ENCODE measurements around the gene CBLB.

The CBLB gene

GRCh38 chr3:105832644-105833043 is 36.2 kb downstream of the CBLB start:
- Histone ChIP-seq H3K27ac (ENCODE audit: low read depth, low read length) (no peak overlapping the region), H3K9ac (ENCODE audit: low read depth, low read length) (no peak overlapping the region), H3K4me1 (ENCODE audit: control insufficient read depth, insufficient read depth, low read length) (peaks cover 23% of the 10 kb centered on the region), H3K27me3 (ENCODE audit: control insufficient read depth, insufficient read depth, low read length) (no peaks in the 10 kb centered on the region), H3K36me3 (ENCODE audit: control insufficient read depth, insufficient read depth, low read length) (no peaks in the 10 kb centered on the region), H3K4me3 (ENCODE audit: low read depth, low read length) (no peak overlapping the region), H3K9me3 (ENCODE audit: control insufficient read depth, insufficient read depth, low read length) (no peaks in the 10 kb centered on the region)

- Histone ChIP-seq H3K9me3 (ENCODE audit: control insufficient read depth, insufficient read depth, low read length) (no peaks in the 10 kb centered on the region), H3K4me3 (ENCODE audit: low read depth, low read length) (no peak overlapping the region)
Measured at GRCh38 chr3:105830836-105831235, 38.0 kb downstream of the CBLB start.

GRCh38 chr3:105829871-105830622 is 38.8 kb downstream of the CBLB start:
- peaks cover 11% of the 10 kb centered on the region for H3K4me1 ChIP-seq (ENCODE audit: control insufficient read depth, insufficient read depth, low read length)

More at GRCh38 chr3:105830836-105831235, 38.0 kb downstream of the CBLB start:
- Histone ChIP-seq H3K9ac (ENCODE audit: low read depth, low read length) (no peak overlapping the region), H3K27me3 (ENCODE audit: control insufficient read depth, insufficient read depth, low read length) (no peaks in the 10 kb centered on the region), H3K4me1 (ENCODE audit: control insufficient read depth, insufficient read depth, low read length) (peaks cover 15% of the 10 kb centered on the region), H3K27ac (ENCODE audit: low read depth, low read length) (no peak overlapping the region), H3K36me3 (ENCODE audit: control insufficient read depth, insufficient read depth, low read length) (no peaks in the 10 kb centered on the region)

GRCh38 chr3:105829229-105829628 is 39.6 kb downstream of the CBLB start:
- Histone ChIP-seq H3K9ac (ENCODE audit: low read depth, low read length) (no peak overlapping the region), H3K4me1 (ENCODE audit: control insufficient read depth, insufficient read depth, low read length) (peaks cover 11% of the 10 kb centered on the region), H3K36me3 (ENCODE audit: control insufficient read depth, insufficient read depth, low read length) (0 out of 2 replicates have a peak, but pooled peaks cover under 1% of the 10 kb centered on the region), H3K9me3 (ENCODE audit: control insufficient read depth, insufficient read depth, low read length) (no peaks in the 10 kb centered on the region), H3K4me3 (ENCODE audit: low read depth, low read length) (no peak overlapping the region), H3K27ac (ENCODE audit: low read depth, low read length) (no peak overlapping the region), H3K27me3 (ENCODE audit: control insufficient read depth, insufficient read depth, low read length) (no peaks in the 10 kb centered on the region)

More at GRCh38 chr3:105829871-105830622, 38.8 kb downstream of the CBLB start:
- peak overlapping the region; percentile 25; the same call in 1 of the 2 replicates for H3K9ac ChIP-seq (ENCODE audit: low read depth, low read length)
- H3K36me3 ChIP-seq (ENCODE audit: control insufficient read depth, insufficient read depth, low read length) = no peaks in the 10 kb centered on the region
- no peaks in the 10 kb centered on the region for H3K9me3 ChIP-seq (ENCODE audit: control insufficient read depth, insufficient read depth, low read length)
- H3K4me3 ChIP-seq (ENCODE audit: low read depth, low read length) = no peak overlapping the region
- no peaks in the 10 kb centered on the region for H3K27me3 ChIP-seq (ENCODE audit: control insufficient read depth, insufficient read depth, low read length)
- no peak overlapping the region for H3K27ac ChIP-seq (ENCODE audit: low read depth, low read length)

GRCh38 chr3:105828703-105829102 is 40.1 kb downstream of the CBLB start:
- H3K9me3 ChIP-seq (ENCODE audit: control insufficient read depth, insufficient read depth, low read length) = no peaks in the 10 kb centered on the region
- no peak overlapping the region for H3K9ac ChIP-seq (ENCODE audit: low read depth, low read length)
- peaks cover 4% of the 10 kb centered on the region; the same call in 1 of the 2 replicates for H3K36me3 ChIP-seq (ENCODE audit: control insufficient read depth, insufficient read depth, low read length)
- no peaks in the 10 kb centered on the region for H3K27me3 ChIP-seq (ENCODE audit: control insufficient read depth, insufficient read depth, low read length)
- no peak overlapping the region for H3K4me3 ChIP-seq (ENCODE audit: low read depth, low read length)
- H3K4me1 ChIP-seq (ENCODE audit: control insufficient read depth, insufficient read depth, low read length) = peaks cover 16% of the 10 kb centered on the region
- H3K27ac ChIP-seq (ENCODE audit: low read depth, low read length) = no peak overlapping the region

GRCh38 chr3:105827959-105828358 is 40.9 kb downstream of the CBLB start:
- Histone ChIP-seq H3K9ac (ENCODE audit: low read depth, low read length) (no peak overlapping the region), H3K9me3 (ENCODE audit: control insufficient read depth, insufficient read depth, low read length) (no peaks in the 10 kb centered on the region), H3K4me3 (ENCODE audit: low read depth, low read length) (no peak overlapping the region), H3K27ac (ENCODE audit: low read depth, low read length) (peak overlapping the region; percentile 11), H3K4me1 (ENCODE audit: control insufficient read depth, insufficient read depth, low read length) (peaks cover 19% of the 10 kb centered on the region), H3K27me3 (ENCODE audit: control insufficient read depth, insufficient read depth, low read length) (no peaks in the 10 kb centered on the region), H3K36me3 (ENCODE audit: control insufficient read depth, insufficient read depth, low read length) (peaks cover 4% of the 10 kb centered on the region; the same call in 1 of the 2 replicates)

- H3K4me1 ChIP-seq (ENCODE audit: control insufficient read depth, insufficient read depth, low read length) = peaks cover 19% of the 10 kb centered on the region
- no peaks in the 10 kb centered on the region for H3K9me3 ChIP-seq (ENCODE audit: control insufficient read depth, insufficient read depth, low read length)
- no peak overlapping the region for H3K27ac ChIP-seq (ENCODE audit: low read depth, low read length)
- H3K27me3 ChIP-seq (ENCODE audit: control insufficient read depth, insufficient read depth, low read length) = no peaks in the 10 kb centered on the region
- H3K4me3 ChIP-seq (ENCODE audit: low read depth, low read length) = no peak overlapping the region
- no peak overlapping the region for H3K9ac ChIP-seq (ENCODE audit: low read depth, low read length)
- H3K36me3 ChIP-seq (ENCODE audit: control insufficient read depth, insufficient read depth, low read length) = peaks cover 4% of the 10 kb centered on the region; the same call in 1 of the 2 replicates
Measured at GRCh38 chr3:105826778-105827634, 41.8 kb downstream of the CBLB start.

DNA sequence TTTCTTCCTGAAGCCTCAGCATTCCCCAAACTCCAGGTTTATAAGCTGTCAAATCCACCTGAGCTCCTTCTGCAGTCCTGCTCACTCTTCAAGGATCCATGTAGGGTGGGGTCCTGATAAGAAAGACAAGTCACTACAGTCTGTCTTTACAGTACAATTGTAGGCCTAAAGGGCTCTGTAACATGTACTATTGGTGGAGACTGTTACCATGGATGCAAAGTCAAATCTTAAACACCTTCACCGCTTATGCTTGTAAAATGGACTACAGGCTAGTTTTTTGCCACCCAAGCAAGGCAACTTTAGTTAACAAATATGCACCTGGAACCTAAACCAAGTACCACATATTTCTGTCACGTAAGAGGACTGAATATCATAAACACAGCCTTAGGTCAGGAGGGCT is 44.7 kb downstream of the CBLB start:
- Histone ChIP-seq H3K4me1 (ENCODE audit: control insufficient read depth, insufficient read depth, low read length) (peaks cover 25% of the 10 kb centered on the region), H3K9me3 (ENCODE audit: control insufficient read depth, insufficient read depth, low read length) (no peaks in the 10 kb centered on the region), H3K27ac (ENCODE audit: low read depth, low read length) (peak overlapping the region; percentile 68), H3K9ac (ENCODE audit: low read depth, low read length) (no peak overlapping the region), H3K27me3 (ENCODE audit: control insufficient read depth, insufficient read depth, low read length) (no peaks in the 10 kb centered on the region), H3K36me3 (ENCODE audit: control insufficient read depth, insufficient read depth, low read length) (peaks cover 4% of the 10 kb centered on the region; the same call in 1 of the 2 replicates), H3K4me3 (ENCODE audit: low read depth, low read length) (no peak overlapping the region)

DNA sequence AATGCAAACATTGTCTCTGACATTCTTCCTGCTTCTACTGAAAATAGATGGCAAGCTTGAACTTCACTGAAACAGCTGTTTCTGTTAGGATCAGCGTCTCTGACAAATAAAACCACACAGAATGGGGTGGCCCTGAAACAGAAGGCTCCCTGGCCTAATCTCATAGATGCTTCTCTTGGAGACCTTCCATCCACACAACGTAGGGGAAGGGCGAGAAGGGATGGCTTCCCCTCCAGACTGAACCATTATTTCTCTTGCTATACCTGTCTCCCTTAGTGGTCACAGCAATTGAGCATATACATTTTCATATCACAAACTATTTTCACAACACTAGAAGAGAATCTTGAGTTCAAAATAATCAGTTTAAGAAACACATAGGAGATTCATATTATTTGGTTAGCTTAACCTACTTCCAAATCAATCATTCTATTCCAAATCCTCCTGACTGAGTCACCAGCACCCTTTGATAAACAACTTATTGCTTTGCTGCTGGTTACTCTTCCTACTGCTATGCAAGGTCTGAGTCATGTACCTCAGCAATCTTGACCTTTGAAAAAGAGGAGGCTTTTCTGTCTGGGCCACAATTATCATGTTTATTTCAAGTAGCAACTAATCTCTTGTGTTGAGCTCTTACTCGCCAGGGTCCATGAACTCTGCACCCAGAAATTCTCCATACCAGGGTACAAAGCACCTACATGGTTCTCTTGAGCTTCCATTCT is 45.5 kb downstream of the CBLB start:
- Histone ChIP-seq H3K36me3 (ENCODE audit: control insufficient read depth, insufficient read depth, low read length) (peaks cover 4% of the 10 kb centered on the region; the same call in 1 of the 2 replicates), H3K27ac (ENCODE audit: low read depth, low read length) (peak overlapping the region; percentile 83), H3K27me3 (ENCODE audit: control insufficient read depth, insufficient read depth, low read length) (no peaks in the 10 kb centered on the region), H3K9ac (ENCODE audit: low read depth, low read length) (no peak overlapping the region), H3K4me1 (ENCODE audit: control insufficient read depth, insufficient read depth, low read length) (peaks cover 25% of the 10 kb centered on the region), H3K9me3 (ENCODE audit: control insufficient read depth, insufficient read depth, low read length) (no peaks in the 10 kb centered on the region), H3K4me3 (ENCODE audit: low read depth, low read length) (no peak overlapping the region)

GRCh38 chr3:105822171-105823123 is 46.4 kb downstream of the CBLB start:
- Histone ChIP-seq H3K4me1 (ENCODE audit: control insufficient read depth, insufficient read depth, low read length) (peaks cover 19% of the 10 kb centered on the region), H3K9ac (ENCODE audit: low read depth, low read length) (no peak overlapping the region), H3K27me3 (ENCODE audit: control insufficient read depth, insufficient read depth, low read length) (no peaks in the 10 kb centered on the region), H3K27ac (ENCODE audit: low read depth, low read length) (peak overlapping the region; percentile 83), H3K36me3 (ENCODE audit: control insufficient read depth, insufficient read depth, low read length) (peaks cover 4% of the 10 kb centered on the region; the same call in 1 of the 2 replicates), H3K9me3 (ENCODE audit: control insufficient read depth, insufficient read depth, low read length) (no peaks in the 10 kb centered on the region), H3K4me3 (ENCODE audit: low read depth, low read length) (no peak overlapping the region)

Data from HUES48 (cell line).